Peyer's patch (tissue), 4 donors: ENCODE measurements around the gene CCDC6.

ENCODE experiments used
- POLR2A ChIP-seq, 2 donors: fragments of 450-650 bp; IDR thresholded peaks; one replicate each; pipeline ENCODE4 v1.5.1; 2017; ENCODE audit warnings: antibody characterized with exemption in 2 of 2, mild to moderate bottlenecking in 2 of 2, moderate library complexity in 2 of 2
- TF ChIP-seq, protein P1 (sequence below), 6 experiments: fragments of 450-650 bp in 4 of 6; fragments of 200-600 bp in 2 of 6; sonication (generic) in 1 of 6; IDR thresholded peaks; one replicate each; pipeline ENCODE4 v1.5.1; 2017 to 2019; ENCODE audit warnings: antibody characterized with exemption in 6 of 6, mild to moderate bottlenecking in 3 of 6, moderate library complexity in 1 of 6

DNA sequence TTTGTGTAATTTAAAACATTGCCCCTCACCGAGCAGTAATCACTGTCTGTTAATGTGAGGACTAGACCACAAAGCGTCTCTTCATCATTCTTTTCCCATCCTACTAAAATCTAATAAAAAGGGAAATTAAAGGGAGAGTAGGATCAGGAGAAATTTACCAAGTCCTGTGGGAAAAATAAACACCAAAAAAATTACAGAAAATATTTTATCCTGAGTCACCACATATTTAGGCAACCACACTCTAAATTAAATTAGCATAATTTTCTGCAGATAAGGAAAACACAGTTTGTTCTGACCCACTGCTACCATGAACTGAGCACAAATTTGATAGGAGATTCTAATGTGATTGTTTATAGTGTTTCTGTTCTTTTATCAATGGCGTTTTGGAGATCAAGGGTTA, 49.3 kb downstream of the CCDC6 start:
- TF ChIP-seq, protein P1, sequence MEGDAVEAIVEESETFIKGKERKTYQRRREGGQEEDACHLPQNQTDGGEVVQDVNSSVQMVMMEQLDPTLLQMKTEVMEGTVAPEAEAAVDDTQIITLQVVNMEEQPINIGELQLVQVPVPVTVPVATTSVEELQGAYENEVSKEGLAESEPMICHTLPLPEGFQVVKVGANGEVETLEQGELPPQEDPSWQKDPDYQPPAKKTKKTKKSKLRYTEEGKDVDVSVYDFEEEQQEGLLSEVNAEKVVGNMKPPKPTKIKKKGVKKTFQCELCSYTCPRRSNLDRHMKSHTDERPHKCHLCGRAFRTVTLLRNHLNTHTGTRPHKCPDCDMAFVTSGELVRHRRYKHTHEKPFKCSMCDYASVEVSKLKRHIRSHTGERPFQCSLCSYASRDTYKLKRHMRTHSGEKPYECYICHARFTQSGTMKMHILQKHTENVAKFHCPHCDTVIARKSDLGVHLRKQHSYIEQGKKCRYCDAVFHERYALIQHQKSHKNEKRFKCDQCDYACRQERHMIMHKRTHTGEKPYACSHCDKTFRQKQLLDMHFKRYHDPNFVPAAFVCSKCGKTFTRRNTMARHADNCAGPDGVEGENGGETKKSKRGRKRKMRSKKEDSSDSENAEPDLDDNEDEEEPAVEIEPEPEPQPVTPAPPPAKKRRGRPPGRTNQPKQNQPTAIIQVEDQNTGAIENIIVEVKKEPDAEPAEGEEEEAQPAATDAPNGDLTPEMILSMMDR (IDR thresholded peaks at IDR 0.05), result no peak
- no peak for TF ChIP-seq POLR2A (IDR thresholded peaks at IDR 0.05)
